Mesodermal cell (in vitro differentiated cells): ENCODE results near the gene LINGO4.

ENCODE experiments used
- H3K27ac ChIP-seq: 2 replicates; pipeline ENCODE4 v1.7.0; 2013; ENCODE audit warnings: mild to moderate bottlenecking, low read depth, low read length, moderate library complexity; ENCODE audit not compliant: severe bottlenecking
- H3K36me3 ChIP-seq: 2 replicates; pipeline ENCODE4 v1.7.1; 2013; ENCODE audit warnings: mild to moderate bottlenecking, low read length, moderate library complexity; ENCODE audit not compliant: control insufficient read depth, insufficient read depth
- H3K4me1 ChIP-seq: one replicate; pipeline ENCODE4 v1.7.1; 2013; ENCODE audit warnings: mild to moderate bottlenecking, low read length; ENCODE audit not compliant: insufficient read depth, control insufficient read depth, poor library complexity, severe bottlenecking
- H3K4me3 ChIP-seq: 2 replicates; pipeline ENCODE4 v1.7.0; 2013; ENCODE audit warnings: low read length, control low read depth, mild to moderate bottlenecking; ENCODE audit not compliant: insufficient read depth, poor library complexity, severe bottlenecking; ENCODE audit errors: extremely low read depth
- H3K9me3 ChIP-seq: 2 replicates; pipeline ENCODE4 v1.7.1; 2013; ENCODE audit warnings: mild to moderate bottlenecking, low read length, moderate library complexity; ENCODE audit not compliant: control insufficient read depth
- WGBS, 2 experiments: methylation state at CpG; one replicate each; pipeline ENCODE4 v1.1.5; 2013; ENCODE audit warnings: missing lambda C conversion rate in 2 of 2; ENCODE audit not compliant: insufficient coverage in 2 of 2; 5-methylcytosine and 5-hydroxymethylcytosine counted together

The LINGO4 gene

DNA sequence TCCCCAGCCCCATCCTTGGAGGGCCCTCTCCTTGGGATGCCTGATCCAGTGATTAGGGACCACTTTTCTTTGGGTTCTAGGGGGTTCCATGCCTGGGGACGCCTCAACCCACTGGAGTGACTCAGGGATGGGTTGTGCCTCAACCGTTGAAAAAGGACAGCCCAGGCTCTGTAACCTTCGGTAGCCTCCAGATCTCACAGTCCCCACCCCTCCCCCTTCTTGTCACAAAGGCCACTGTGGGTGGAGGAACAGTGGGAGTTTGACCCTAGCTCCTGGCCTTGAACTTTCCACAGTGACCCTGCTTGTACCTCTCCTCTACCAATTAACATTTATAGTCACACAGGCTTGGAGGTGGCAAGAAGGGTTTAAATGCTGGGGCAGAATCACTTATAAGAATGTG lies 29.0 kb upstream of the LINGO4 start:
- H3K4me1 ChIP-seq: peaks cover 22% of the 10 kb centered on the region
- 80 to 100% methylated on average over 1 to 2 of the region's 3 CpGs for WGBS, 2 experiments
- no peak overlapping the region for H3K4me3 ChIP-seq

DNA sequence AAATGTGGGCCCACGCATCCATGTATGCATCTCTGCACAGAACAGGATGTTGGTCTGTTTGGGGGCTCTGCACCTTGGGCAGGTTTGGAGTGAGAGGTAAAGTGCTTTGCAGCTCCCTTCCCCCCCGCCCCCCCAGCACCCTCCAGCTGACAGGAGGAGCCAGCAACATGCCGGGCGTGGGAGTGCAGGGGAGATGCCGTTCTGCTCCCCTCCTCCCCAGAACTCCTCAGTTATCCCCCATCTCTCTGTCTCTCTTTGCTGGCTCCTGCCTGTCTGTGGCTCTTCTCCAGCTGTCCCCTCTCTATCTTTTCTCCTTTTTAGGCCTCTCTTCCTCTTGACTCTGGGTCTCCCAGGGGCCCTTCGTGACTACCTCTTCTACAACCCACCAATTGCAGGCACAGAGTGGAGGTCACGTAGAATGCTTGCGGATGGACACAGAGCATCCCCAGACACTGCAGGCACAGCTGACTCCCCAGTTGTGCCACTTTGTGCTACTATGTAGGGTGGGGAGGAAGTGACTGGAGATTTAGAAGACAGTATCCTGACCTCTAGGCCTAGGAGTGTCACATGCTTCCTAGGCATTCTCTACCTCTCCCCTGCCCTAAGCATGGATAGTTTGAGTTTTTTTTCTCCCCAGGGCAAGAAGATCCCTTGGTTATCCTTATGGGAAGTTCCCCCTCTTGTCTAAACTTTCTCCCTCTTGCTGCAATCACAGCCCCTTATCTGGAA lies 28.1 kb upstream of the LINGO4 start:
- 93 to 100% methylated on average over 3 to 4 of the region's 8 CpGs for WGBS, 2 experiments
- peaks cover 25% of the 10 kb centered on the region for H3K4me1 ChIP-seq
- H3K9me3 ChIP-seq: no peaks in the 10 kb centered on the region
- no peak overlapping the region for H3K4me3 ChIP-seq
- H3K36me3 ChIP-seq: no peaks in the 10 kb centered on the region
- H3K27ac ChIP-seq: no peak overlapping the region

More for the DNA sequence above, 29.0 kb upstream of the LINGO4 start:
- Histone ChIP-seq H3K27ac (no peak overlapping the region), H3K9me3 (no peaks in the 10 kb centered on the region), H3K36me3 (no peaks in the 10 kb centered on the region)

DNA sequence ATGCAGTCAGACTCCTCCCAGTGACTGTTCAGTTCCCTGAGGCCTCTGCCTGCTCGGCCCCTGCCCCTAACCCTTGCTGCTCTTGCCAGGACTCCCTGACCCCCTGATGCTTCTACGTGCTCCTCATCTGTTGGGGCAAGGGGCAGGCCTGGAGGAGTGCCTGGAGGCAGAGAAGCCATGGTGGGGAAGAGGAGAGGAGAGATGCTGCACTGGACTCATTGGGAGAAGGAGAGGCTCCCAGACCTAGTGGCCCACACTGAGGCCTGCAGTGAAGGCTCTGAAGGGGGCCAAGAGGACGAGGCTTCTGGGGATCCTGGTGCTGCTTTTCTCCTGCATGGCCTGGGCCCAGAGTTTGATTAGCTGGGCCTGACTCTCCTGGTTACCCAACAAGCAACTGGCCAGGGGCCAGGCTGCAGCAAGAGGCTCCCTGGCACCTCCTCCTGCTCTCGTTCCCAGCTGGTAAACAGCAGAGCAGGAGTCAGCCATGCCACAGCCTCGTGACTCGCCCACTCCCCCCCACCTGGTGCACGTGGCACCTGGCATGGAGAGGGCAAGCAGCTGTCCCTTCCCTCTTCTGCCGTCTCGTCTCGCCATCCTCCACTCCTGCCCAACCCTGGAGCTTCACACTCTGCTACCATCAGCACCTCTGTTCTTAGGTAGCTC lies 27.2 kb upstream of the LINGO4 start:
- Histone ChIP-seq H3K36me3 (no peaks in the 10 kb centered on the region), H3K4me3 (no peak overlapping the region), H3K4me1 (peaks cover 29% of the 10 kb centered on the region), H3K9me3 (no peaks in the 10 kb centered on the region), H3K27ac (no peak overlapping the region)
- WGBS, 2 experiments: 76 to 90% methylated on average over 4 to 6 of the region's 10 CpGs

DNA sequence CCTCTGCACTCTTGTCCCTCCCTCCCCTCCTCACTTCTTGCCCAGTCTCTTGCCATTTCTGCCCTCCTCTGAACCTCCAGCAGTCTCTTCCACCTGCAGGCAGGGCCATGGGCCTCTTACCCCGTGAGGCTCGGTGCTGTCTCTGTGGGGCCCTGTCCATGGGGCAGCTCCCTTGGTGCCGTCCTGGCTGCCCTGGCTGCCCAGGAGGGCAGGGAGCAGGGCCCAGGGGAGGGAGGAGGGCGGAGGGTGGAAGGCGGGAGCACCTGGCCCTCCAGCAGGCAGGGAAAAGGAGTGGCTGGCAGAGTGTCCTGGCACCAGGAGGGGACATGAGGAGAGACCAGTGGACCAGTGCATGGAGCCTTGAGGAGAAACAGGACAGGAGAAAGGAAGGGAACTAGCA lies 26.4 kb upstream of the LINGO4 start, which contains the start of gene RORC:
Gene RORC, minus strand, starts transcription at position 198 of the 400 bp plus-strand sequence. Its CDS starts 38 bp downstream, at position 160.
- Histone ChIP-seq H3K27ac (no peak within 1 kb of the TSS), H3K4me1 (peaks cover 22% of the 10 kb centered on the region), H3K9me3 (no peaks in the 10 kb centered on the region), H3K36me3 (no peaks in the 10 kb centered on the region), H3K4me3 (no peak within 1 kb of the TSS)
- WGBS, 2 experiments: 89 to 95% methylated on average over 4 to 5 of the region's 5 CpGs

DNA sequence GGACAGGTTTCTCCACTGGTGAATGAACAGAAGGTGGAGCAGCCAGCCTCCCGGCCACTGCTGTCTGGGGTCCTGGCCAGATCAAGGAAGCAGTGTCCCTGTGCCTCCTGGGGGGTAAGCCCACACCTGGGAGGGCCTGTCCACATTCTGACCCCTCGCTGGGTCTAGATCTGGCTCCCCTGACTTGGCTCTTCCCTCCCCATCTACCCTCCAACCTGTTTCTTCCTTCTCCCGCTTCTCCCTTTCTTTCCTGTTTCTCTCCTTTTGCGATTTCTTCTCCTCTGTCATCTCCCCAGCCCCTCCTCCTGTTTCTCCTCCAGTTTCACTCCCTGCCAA lies 26.0 kb upstream of the LINGO4 start:
- H3K9me3 ChIP-seq: no peaks in the 10 kb centered on the region
- no peaks in the 10 kb centered on the region for H3K36me3 ChIP-seq
- H3K4me3 ChIP-seq: no peak overlapping the region
- 85 to 94% methylated on average over 4 of the region's 4 CpGs for WGBS, 2 experiments
- H3K27ac ChIP-seq: no peak overlapping the region
- peaks cover 19% of the 10 kb centered on the region for H3K4me1 ChIP-seq

DNA sequence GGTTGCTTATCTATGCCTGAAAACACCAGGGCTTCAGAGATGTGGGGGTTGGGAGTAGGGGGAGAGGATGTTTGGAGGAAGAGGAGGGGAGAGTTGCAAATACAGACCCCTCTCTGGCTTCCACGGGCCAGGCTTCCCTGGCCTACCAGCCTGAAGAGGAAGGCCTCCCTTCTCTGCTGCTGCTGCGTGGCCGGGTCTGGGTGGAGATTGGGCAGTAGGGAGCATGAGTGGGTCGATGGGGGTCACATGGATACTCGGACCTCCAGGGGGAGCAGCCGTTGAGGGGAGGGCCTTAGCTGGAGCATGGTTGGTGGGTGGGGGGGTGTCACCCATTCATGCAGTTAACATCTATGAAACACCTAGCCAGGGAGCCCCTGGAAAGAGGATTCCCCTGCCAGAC lies 24.8 kb upstream of the LINGO4 start:
- no peaks in the 10 kb centered on the region for H3K36me3 ChIP-seq
- no peaks in the 10 kb centered on the region for H3K9me3 ChIP-seq
- H3K27ac ChIP-seq: no peak overlapping the region
- H3K4me3 ChIP-seq: no peak overlapping the region
- H3K4me1 ChIP-seq: peaks cover 23% of the 10 kb centered on the region
- 20 to 70% methylated on average over 1 to 2 of the region's 6 CpGs for WGBS, 2 experiments

DNA sequence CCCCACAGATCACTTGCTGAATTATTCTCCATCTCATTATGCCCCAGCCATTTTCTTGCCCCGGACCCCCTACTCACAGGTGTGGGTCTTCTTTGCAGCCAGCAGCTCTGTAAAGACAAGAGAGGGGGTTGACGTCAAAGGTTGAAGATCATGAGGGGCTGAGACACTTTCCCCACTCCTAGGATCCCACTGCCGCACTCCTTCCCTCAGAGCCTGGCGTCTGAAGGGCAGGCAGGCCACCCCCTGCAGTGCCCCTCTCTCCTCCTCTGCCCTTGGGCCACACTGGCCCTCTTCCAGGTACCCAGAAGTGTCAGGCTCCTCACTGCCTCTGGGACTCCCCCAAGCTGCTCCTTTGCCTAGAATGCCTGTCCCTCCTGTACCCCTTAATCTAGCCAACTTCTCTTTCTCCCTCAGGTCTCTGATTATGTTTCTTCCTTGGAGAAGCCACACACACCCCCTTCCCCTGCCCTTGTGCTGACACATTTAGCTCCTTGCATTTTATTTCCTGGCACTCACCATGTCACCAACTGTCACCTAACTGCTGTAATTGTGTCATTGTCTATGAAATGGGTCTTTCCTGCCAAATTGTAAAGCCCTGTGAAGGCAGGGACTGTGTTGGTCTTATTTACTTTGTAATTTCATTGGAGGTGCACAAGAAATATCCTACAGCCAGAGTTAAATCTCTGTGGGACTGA lies 24.3 kb upstream of the LINGO4 start:
- 31 to 33% methylated on average over 1 to 3 of the region's 4 CpGs for WGBS, 2 experiments
- H3K27ac ChIP-seq: no peak overlapping the region
- peaks cover 23% of the 10 kb centered on the region for H3K4me1 ChIP-seq
- no peaks in the 10 kb centered on the region for H3K9me3 ChIP-seq
- H3K36me3 ChIP-seq: no peaks in the 10 kb centered on the region
- no peak overlapping the region for H3K4me3 ChIP-seq

DNA sequence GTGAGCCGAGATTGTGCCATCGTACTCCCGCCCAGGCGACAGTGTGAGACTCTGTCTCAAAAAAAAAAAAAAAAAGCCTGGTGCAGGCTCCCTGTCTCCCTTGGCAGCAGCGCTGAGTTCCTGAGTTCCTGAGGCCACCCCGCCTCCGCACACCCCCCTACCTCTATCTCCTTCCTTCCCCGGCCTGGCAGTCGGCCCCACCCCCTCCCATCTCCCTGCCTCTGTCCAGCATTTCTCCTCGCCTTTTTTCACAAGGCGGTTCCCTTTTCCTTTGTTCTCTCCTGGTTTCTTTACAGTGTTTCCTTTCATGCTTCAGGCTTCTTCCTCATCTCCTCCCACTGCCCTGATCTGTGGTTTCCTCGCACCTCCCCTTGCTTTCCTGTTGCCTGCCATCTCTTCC lies 23.7 kb upstream of the LINGO4 start:
- H3K4me1 ChIP-seq: peaks cover 23% of the 10 kb centered on the region
- no peaks in the 10 kb centered on the region for H3K9me3 ChIP-seq
- 0 to 4% methylated on average over 8 of the region's 12 CpGs for WGBS, 2 experiments
- no peaks in the 10 kb centered on the region for H3K36me3 ChIP-seq
- H3K27ac ChIP-seq: no peak overlapping the region
- no peak overlapping the region for H3K4me3 ChIP-seq

DNA sequence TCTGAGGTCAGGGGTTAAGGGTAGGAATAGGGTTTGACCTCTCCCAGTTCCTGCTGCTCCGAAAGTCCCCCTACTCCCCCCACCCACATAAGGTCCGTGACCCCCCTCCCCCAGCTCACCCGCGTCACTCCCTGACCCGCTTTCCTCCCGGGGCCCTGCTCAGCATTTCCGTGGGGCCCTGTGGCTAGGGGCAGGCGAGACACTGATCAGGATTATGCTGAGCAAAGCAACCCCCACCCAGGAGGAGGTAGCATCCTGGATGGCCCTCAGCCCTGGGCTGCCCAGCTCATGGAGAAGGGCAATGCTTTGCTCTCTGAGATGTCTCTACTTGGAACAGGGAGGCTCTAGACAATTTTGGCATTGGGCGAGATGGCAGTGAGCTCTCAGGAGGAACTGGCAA lies 22.6 kb upstream of the LINGO4 start:
- Histone ChIP-seq H3K4me3 (no peak overlapping the region), H3K36me3 (no peaks in the 10 kb centered on the region), H3K27ac (no peak overlapping the region), H3K4me1 (peaks cover 23% of the 10 kb centered on the region), H3K9me3 (no peaks in the 10 kb centered on the region)
- 64 to 78% methylated on average over 5 to 7 of the region's 9 CpGs for WGBS, 2 experiments

DNA sequence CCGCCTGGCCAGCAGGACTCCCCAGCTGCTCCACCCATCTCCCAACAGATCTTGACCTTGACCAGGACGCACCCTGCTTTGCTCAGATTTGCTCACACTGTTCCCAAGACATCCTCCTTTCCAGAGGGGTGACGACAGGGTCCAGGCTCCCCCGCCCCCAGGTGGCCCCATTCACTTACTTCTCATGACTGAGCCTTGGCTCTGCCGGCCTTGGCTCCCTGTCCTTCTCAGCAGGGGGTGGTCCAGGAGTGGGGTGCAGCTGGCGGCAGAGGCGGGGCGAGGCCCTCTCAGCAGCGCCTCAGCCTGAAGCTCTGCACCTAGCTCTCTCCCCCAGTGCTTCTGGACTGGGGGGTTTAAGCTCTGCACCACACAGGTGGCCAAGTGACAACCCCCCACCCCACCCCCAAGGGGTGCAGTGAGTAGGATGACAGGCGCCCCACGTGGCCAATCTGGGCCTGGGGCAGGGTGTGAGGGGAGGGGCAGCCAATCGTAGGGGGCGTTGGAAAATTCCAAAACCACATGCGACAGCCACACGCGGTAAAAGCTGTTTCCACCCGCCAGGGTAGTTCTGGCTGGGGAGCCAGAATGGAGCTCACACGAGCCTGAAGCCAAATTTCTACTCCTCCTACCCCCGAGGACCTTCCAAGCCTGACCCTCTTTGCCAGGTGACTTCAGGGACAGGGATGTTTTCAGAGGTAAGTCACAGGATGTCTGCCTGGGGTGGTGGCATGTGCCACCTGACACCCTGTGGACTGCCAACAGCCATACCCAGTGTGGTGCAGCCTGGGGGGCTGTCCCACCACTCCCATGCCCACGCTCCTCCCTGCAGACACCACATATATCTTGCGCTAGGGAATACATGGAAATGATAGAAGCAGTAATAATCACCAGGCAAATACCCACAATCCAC lies 20.8 kb upstream of the LINGO4 start:
- H3K4me3 ChIP-seq: no peak overlapping the region
- H3K36me3 ChIP-seq: no peaks in the 10 kb centered on the region
- no peaks in the 10 kb centered on the region for H3K9me3 ChIP-seq
- 42 to 47% methylated on average over 11 of the region's 21 CpGs for WGBS, 2 experiments
- H3K27ac ChIP-seq: no peak overlapping the region
- H3K4me1 ChIP-seq: peaks cover 30% of the 10 kb centered on the region
